ENCODE data around the gene ADARB1. TPM values are rescaled to one million over a fixed set of nuclear protein-coding genes. Genes with fewer than 3 reads are reported as not detected.

Gene ADARB1
- polyA plus RNA-seq, 1 donor (not counting 4 experiments of a cell fraction or from before 2014, with no cell fraction given), result 13.0 TPM

DNA sequence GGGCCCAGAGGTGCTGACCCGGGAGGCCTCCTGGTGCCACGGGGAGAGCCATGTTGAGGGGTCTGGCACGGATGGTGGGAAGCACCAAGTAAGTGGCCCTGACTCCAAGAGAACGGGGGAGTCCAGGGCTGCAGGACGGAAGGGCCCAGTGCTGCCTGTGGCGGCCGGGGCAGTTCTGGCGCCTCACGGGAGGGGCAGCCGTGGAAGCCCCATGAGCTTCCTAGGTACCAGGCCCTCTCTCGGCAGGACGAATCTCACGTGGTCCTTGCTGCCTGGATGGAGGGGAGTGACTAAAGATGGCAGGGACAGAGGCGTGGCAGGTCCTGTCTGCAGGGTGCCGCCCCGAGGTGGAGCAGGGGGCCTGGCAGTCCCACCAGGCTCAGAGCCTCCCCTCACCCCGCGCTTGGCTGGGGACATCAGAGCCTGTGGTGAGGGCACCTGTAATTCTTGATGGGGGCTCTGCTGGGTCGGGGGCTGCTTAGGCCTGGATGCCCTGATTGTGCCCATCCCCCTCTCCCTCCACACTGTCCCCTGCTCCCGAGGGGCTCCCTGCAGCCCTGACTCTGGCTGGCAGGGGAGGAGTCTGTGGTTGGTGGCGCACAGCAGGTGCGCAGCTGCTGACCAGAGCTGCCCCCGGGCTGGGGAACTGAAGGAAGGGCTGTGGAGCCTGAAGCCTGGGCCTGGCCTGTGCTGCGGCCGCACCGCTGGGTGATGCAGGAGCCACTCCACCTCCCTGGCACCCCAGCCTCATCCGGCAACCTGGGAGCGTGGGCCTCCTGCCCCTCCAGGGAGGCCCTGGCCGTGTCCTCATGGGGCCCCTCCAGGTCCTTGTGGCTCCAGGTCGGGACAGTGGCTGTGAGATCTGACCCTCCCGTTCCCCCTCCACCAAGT lies 181.9 kb downstream of the ADARB1 start:
- H2AFZ ChIP-seq (ENCODE audit: control insufficient read depth, low read length), result no peak overlapping the region
- DNase-seq (ENCODE audit: low read depth, low spot score) (no peak), FAIRE-seq (no peak)
- no peaks in the 10 kb centered on the region for H3K36me3 ChIP-seq (ENCODE audit: control insufficient read depth in 2 of 2, extremely low read depth in 1 of 2, insufficient read depth in 2 of 2, low read length in 2 of 2)
- no peak for TF ChIP-seq EZH2 (IDR thresholded peaks at IDR 0.05; ENCODE audit: low read length)
- TF ChIP-seq, protein P1, sequence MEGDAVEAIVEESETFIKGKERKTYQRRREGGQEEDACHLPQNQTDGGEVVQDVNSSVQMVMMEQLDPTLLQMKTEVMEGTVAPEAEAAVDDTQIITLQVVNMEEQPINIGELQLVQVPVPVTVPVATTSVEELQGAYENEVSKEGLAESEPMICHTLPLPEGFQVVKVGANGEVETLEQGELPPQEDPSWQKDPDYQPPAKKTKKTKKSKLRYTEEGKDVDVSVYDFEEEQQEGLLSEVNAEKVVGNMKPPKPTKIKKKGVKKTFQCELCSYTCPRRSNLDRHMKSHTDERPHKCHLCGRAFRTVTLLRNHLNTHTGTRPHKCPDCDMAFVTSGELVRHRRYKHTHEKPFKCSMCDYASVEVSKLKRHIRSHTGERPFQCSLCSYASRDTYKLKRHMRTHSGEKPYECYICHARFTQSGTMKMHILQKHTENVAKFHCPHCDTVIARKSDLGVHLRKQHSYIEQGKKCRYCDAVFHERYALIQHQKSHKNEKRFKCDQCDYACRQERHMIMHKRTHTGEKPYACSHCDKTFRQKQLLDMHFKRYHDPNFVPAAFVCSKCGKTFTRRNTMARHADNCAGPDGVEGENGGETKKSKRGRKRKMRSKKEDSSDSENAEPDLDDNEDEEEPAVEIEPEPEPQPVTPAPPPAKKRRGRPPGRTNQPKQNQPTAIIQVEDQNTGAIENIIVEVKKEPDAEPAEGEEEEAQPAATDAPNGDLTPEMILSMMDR (optimal IDR thresholded peaks at IDR 0.05 in 1 of 3, IDR thresholded peaks at IDR 0.05 in 1 of 3, conservative IDR thresholded peaks at IDR 0.05 in 1 of 3; ENCODE audit: extremely low read depth in 1 of 3, insufficient read depth in 2 of 3, low read length in 3 of 3), result no peak
- no peak overlapping the region for H3K4me3 ChIP-seq (ENCODE audit: control insufficient read depth in 2 of 3, extremely low read depth in 1 of 3, insufficient read depth in 2 of 3, low read depth in 1 of 3, low read length in 3 of 3)
- no peak overlapping the region for H3K27ac ChIP-seq (ENCODE audit: control insufficient read depth, insufficient read depth, low read length)
- peaks cover 8% of the 10 kb centered on the region for H3K4me1 ChIP-seq (ENCODE audit: control insufficient read depth, extremely low read depth, insufficient read depth, low read length)
- H3K79me2 ChIP-seq (ENCODE audit: control insufficient read depth, insufficient read depth, low read length), result no peaks in the 10 kb centered on the region
- H3K9ac ChIP-seq (ENCODE audit: control insufficient read depth, extremely low read depth, insufficient read depth, low read length), result no peak overlapping the region
- no peaks in the 10 kb centered on the region for H4K20me1 ChIP-seq (ENCODE audit: control insufficient read depth, extremely low read depth, insufficient read depth, low read length)
- no peaks in the 10 kb centered on the region for H3K9me3 ChIP-seq (ENCODE audit: control insufficient read depth, low read depth, low read length)
- dilution Hi-C loops (cut with MboI; ENCODE audit: extremely low pct_ligation_motif_present, low sequenced_read_pairs), result no loop called here
- H3K9me1 ChIP-seq (ENCODE audit: control insufficient read depth, extremely low read depth, insufficient read depth, low read length), result no peaks in the 10 kb centered on the region
- no peak overlapping the region for H3K4me2 ChIP-seq (ENCODE audit: control insufficient read depth, extremely low read depth, insufficient read depth, low read depth, low read length)
- H3K27me3 ChIP-seq (ENCODE audit: control insufficient read depth, extremely low read depth, insufficient read depth, low read length), result peaks cover 24% of the 10 kb centered on the region

DNA sequence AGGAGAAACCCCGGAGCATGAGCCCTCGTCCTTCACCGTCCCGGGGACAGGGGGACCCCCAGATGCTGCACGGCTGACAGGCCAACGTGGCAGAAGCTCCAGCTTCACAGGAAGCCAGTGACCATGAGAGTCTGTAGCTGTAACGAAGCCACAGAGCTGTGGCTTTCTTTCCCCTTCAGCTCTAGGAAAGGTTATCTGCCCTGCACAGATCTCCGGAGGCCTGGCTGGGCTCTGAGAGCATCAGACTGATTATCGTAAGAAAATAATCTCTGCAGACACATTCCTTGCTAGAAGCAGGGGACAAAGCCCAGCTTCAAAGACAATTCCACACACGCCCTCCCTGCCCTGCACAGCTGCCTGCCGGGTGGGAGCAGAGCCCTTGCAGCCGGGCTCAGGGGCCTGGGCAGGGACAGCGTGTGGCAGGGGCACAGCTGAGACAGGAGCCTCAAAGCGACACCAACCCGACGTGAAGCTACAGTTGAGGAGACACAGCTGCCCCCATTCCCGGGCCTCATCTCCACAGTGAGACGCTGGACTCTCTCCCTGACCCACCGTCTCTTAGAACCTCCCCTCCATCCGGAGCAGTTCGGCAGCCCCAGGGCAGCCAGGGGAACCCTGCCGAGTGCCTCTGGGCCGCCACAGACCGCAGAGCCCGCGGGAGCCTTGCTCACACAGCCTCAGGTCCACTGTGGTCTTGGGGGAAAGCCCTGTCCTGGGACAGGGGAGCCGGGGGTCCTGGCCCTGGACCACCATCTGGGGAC lies 182.7 kb downstream of the ADARB1 start:
- H3K9me1 ChIP-seq (ENCODE audit: control insufficient read depth, extremely low read depth, insufficient read depth, low read length), result no peaks in the 10 kb centered on the region
- no peak overlapping the region for H3K27ac ChIP-seq (ENCODE audit: control insufficient read depth, insufficient read depth, low read length)
- no peak for FAIRE-seq
- H3K79me2 ChIP-seq (ENCODE audit: control insufficient read depth, insufficient read depth, low read length), result no peaks in the 10 kb centered on the region
- H2AFZ ChIP-seq (ENCODE audit: control insufficient read depth, low read length), result no peak overlapping the region
- TF ChIP-seq, protein P1 (optimal IDR thresholded peaks at IDR 0.05 in 1 of 3, IDR thresholded peaks at IDR 0.05 in 1 of 3, conservative IDR thresholded peaks at IDR 0.05 in 1 of 3; ENCODE audit: extremely low read depth in 1 of 3, insufficient read depth in 2 of 3, low read length in 3 of 3), result no peak
- TF ChIP-seq EZH2 (IDR thresholded peaks at IDR 0.05; ENCODE audit: low read length), result no peak
- dilution Hi-C loops (cut with MboI; ENCODE audit: extremely low pct_ligation_motif_present, low sequenced_read_pairs), result no loop called here
- no peak overlapping the region for H3K4me2 ChIP-seq (ENCODE audit: control insufficient read depth, extremely low read depth, insufficient read depth, low read depth, low read length)
- no peaks in the 10 kb centered on the region for H4K20me1 ChIP-seq (ENCODE audit: control insufficient read depth, extremely low read depth, insufficient read depth, low read length)
- no peaks in the 10 kb centered on the region for H3K36me3 ChIP-seq (ENCODE audit: control insufficient read depth in 2 of 2, extremely low read depth in 1 of 2, insufficient read depth in 2 of 2, low read length in 2 of 2)
- no peak overlapping the region for H3K4me3 ChIP-seq (ENCODE audit: control insufficient read depth in 2 of 3, extremely low read depth in 1 of 3, insufficient read depth in 2 of 3, low read depth in 1 of 3, low read length in 3 of 3)
- peaks cover 8% of the 10 kb centered on the region for H3K4me1 ChIP-seq (ENCODE audit: control insufficient read depth, extremely low read depth, insufficient read depth, low read length)
- DNase-seq (ENCODE audit: low read depth, low spot score), result no peak
- peaks cover 24% of the 10 kb centered on the region for H3K27me3 ChIP-seq (ENCODE audit: control insufficient read depth, extremely low read depth, insufficient read depth, low read length)
- H3K9ac ChIP-seq (ENCODE audit: control insufficient read depth, extremely low read depth, insufficient read depth, low read length), result no peak overlapping the region
- no peaks in the 10 kb centered on the region for H3K9me3 ChIP-seq (ENCODE audit: control insufficient read depth, low read depth, low read length)
